Mesenchymal stem cell (in vitro differentiated cells and primary cell): Measurements from ENCODE around the gene CD96.

Experiments
- DNase-seq: peaks from one replicate; pipeline ENCODE4 v3.0.0-alpha.2; 2013
- H2AFZ ChIP-seq: one replicate; pipeline ENCODE4 v1.6.1; 2013; ENCODE audit warnings: low read depth, mild to moderate bottlenecking, control low read depth, inconsistent platforms, low read length, moderate library complexity
- H2AK5ac ChIP-seq: 2 replicates; pipeline ENCODE4 v1.6.1; 2013; ENCODE audit warnings: low read length, moderate library complexity, mild to moderate bottlenecking, inconsistent platforms; ENCODE audit not compliant: severe bottlenecking
- H2BK120ac ChIP-seq: one replicate; pipeline ENCODE4 v1.6.1; 2013; ENCODE audit warnings: low read depth, mild to moderate bottlenecking, inconsistent platforms, low read length, moderate library complexity
- H2BK12ac ChIP-seq, 2 experiments: one replicate each; pipeline ENCODE4 v1.6.1; 2013; ENCODE audit warnings: inconsistent platforms in 2 of 2, low read length in 2 of 2, mild to moderate bottlenecking in 2 of 2, moderate library complexity in 2 of 2, control low read depth in 1 of 2
- H2BK15ac ChIP-seq: one replicate; pipeline ENCODE4 v1.6.1; 2013; ENCODE audit warnings: mild to moderate bottlenecking, low read depth, inconsistent platforms; ENCODE audit not compliant: poor library complexity, severe bottlenecking
- H2BK5ac ChIP-seq: 2 replicates; pipeline ENCODE4 v1.6.1; 2013; ENCODE audit warnings: low read depth, mild to moderate bottlenecking, low read length, control low read depth, inconsistent platforms; ENCODE audit not compliant: poor library complexity, severe bottlenecking
- H3K14ac ChIP-seq, 2 experiments: one replicate each; pipeline ENCODE4 v1.6.1; 2013; ENCODE audit warnings: inconsistent platforms in 2 of 2, low read length in 2 of 2, control low read depth in 1 of 2, mild to moderate bottlenecking in 1 of 2, moderate library complexity in 1 of 2
- H3K18ac ChIP-seq, 2 experiments: one replicate each; pipeline ENCODE4 v1.6.1; 2013; ENCODE audit warnings: inconsistent platforms in 2 of 2, low read length in 2 of 2, control low read depth in 1 of 2, low read depth in 1 of 2, mild to moderate bottlenecking in 1 of 2
- H3K23ac ChIP-seq, 2 experiments: one replicate each; pipeline ENCODE4 v1.6.1; 2013; ENCODE audit warnings: inconsistent platforms in 2 of 2, low read length in 2 of 2, mild to moderate bottlenecking in 2 of 2, moderate library complexity in 2 of 2, control low read depth in 1 of 2
- H3K27ac ChIP-seq: 2 replicates; pipeline ENCODE4 v1.5.1; 2013; ENCODE audit warnings: mild to moderate bottlenecking, moderate library complexity, low read length, control low read depth, inconsistent platforms; ENCODE audit not compliant: poor library complexity, severe bottlenecking
- H3K27me3 ChIP-seq, 2 experiments: 2 replicates each; pipeline versions ENCODE4 v1.6.1 to v1.7.0; 2013; ENCODE audit warnings: low read length in 2 of 2, mild to moderate bottlenecking in 2 of 2, moderate library complexity in 2 of 2, control low read depth in 1 of 2, inconsistent platforms in 1 of 2; ENCODE audit not compliant: control insufficient read depth in 1 of 2, insufficient read depth in 1 of 2
- H3K36me3 ChIP-seq, 2 experiments: 2 replicates each; pipeline versions ENCODE4 v1.6.1 to v1.7.0; 2013; ENCODE audit warnings: low read length in 2 of 2, control low read depth in 1 of 2, inconsistent platforms in 1 of 2, low read depth in 1 of 2, mild to moderate bottlenecking in 1 of 2; ENCODE audit not compliant: insufficient read depth in 2 of 2, control insufficient read depth in 1 of 2
- H3K4ac ChIP-seq, 2 experiments: one replicate each; pipeline ENCODE4 v1.6.1; 2013; ENCODE audit warnings: inconsistent platforms in 2 of 2, low read length in 2 of 2, mild to moderate bottlenecking in 2 of 2, moderate library complexity in 2 of 2, control low read depth in 1 of 2, low read depth in 1 of 2
- H3K4me1 ChIP-seq: 2 replicates; pipeline ENCODE4 v1.6.1; 2013; ENCODE audit warnings: low read depth, low read length, control low read depth; ENCODE audit not compliant: control insufficient read depth, insufficient read depth
- H3K4me2 ChIP-seq: 2 replicates; pipeline ENCODE4 v1.6.1; 2013; ENCODE audit warnings: low read length, mild to moderate bottlenecking, inconsistent platforms; ENCODE audit not compliant: poor library complexity, severe bottlenecking
- H3K4me3 ChIP-seq, 2 experiments: 2 replicates each; pipeline versions ENCODE4 v1.5.1 to v1.7.0; 2013; ENCODE audit warnings: low read length in 2 of 2, mild to moderate bottlenecking in 2 of 2, control low read depth in 1 of 2, low read depth in 1 of 2; ENCODE audit not compliant: insufficient read depth in 1 of 2
- H3K79me1 ChIP-seq: replicated peaks from 2 replicates; pipeline ENCODE4 v1.6.1; 2013; ENCODE audit warnings: mild to moderate bottlenecking, control low read depth, low read length, inconsistent platforms; ENCODE audit not compliant: poor library complexity, severe bottlenecking
- H3K9ac ChIP-seq: 2 replicates; pipeline ENCODE4 v1.7.0; 2013; ENCODE audit warnings: mild to moderate bottlenecking, low read length, moderate library complexity
- H3K9me3 ChIP-seq: 2 replicates; pipeline ENCODE4 v1.7.0; 2013; ENCODE audit warnings: mild to moderate bottlenecking, low read length; ENCODE audit not compliant: control insufficient read depth
- H4K8ac ChIP-seq: one replicate; pipeline ENCODE4 v1.6.1; 2013; ENCODE audit warnings: inconsistent platforms, mild to moderate bottlenecking, low read length, moderate library complexity
- H4K91ac ChIP-seq: one replicate; pipeline ENCODE4 v1.6.1; 2013; ENCODE audit warnings: mild to moderate bottlenecking, low read length, inconsistent platforms
- WGBS: methylation state at CpG from one replicate; pipeline ENCODE4 v1.1.7; 2013; ENCODE audit warnings: mixed read lengths; 5-methylcytosine and 5-hydroxymethylcytosine counted together

The CD96 gene

GRCh38 chr3:111639316-111639715 lies 97.3 kb downstream of the CD96 start:
- H3K27me3 ChIP-seq: no peaks in the 10 kb centered on the region
- WGBS: 94% methylated on average over 3 of the region's 4 CpGs
- H3K36me3 ChIP-seq: no peaks in the 10 kb centered on the region
- no peak overlapping the region for H3K18ac ChIP-seq
- no peak overlapping the region for H3K9ac ChIP-seq
- H2BK12ac ChIP-seq: no peak overlapping the region
- DNase-seq: no peak
- no peaks in the 10 kb centered on the region for H3K4me1 ChIP-seq
- no peak overlapping the region for H4K91ac ChIP-seq
- no peak overlapping the region for H3K4ac ChIP-seq
- H2AK5ac ChIP-seq: no peak overlapping the region
- H2BK15ac ChIP-seq: no peak overlapping the region
- H3K23ac ChIP-seq: no peak overlapping the region
- H3K4me3 ChIP-seq: no peak overlapping the region
- H3K9me3 ChIP-seq: no peaks in the 10 kb centered on the region
- no peak overlapping the region for H3K14ac ChIP-seq
- no peak overlapping the region for H4K8ac ChIP-seq
- no peaks in the 10 kb centered on the region for H3K79me1 ChIP-seq
- H3K4me2 ChIP-seq: no peak overlapping the region
- no peak overlapping the region for H2BK120ac ChIP-seq
- H2BK5ac ChIP-seq: no peak overlapping the region
- H3K27ac ChIP-seq: no peak overlapping the region
- no peak overlapping the region for H2AFZ ChIP-seq

- peak; percentile 54 for DNase-seq
- Histone ChIP-seq H3K4me2 (no peak overlapping the region), H3K4ac (no peak overlapping the region), H3K18ac (no peak overlapping the region), H3K9ac (no peak overlapping the region), H3K27ac (no peak overlapping the region), H3K79me1 (no peaks in the 10 kb centered on the region), H3K36me3 (no peaks in the 10 kb centered on the region), H2BK120ac (no peak overlapping the region), H3K14ac (no peak overlapping the region), H4K91ac (no peak overlapping the region), H4K8ac (no peak overlapping the region), H3K4me3 (no peak overlapping the region), H2AK5ac (no peak overlapping the region), H2AFZ (no peak overlapping the region), H2BK12ac (no peak overlapping the region), H3K23ac (no peak overlapping the region), H3K27me3 (peaks cover 0 to 13% of the 10 kb centered on the region in 2 experiments), H3K9me3 (no peaks in the 10 kb centered on the region), H2BK5ac (no peak overlapping the region), H3K4me1 (no peaks in the 10 kb centered on the region), H2BK15ac (no peak overlapping the region)
- no CpG with 5 or more reads among the region's 3 CpGs for WGBS
These were observed 107.1 kb downstream of the CD96 start for GRCh38 chr3:111648991-111649579.

GRCh38 chr3:111650378-111651275 lies 108.6 kb downstream of the CD96 start:
- H2BK120ac ChIP-seq: no peak overlapping the region
- no peaks in the 10 kb centered on the region for H3K79me1 ChIP-seq
- H3K14ac ChIP-seq: no peak overlapping the region
- no peak overlapping the region for H3K23ac ChIP-seq
- no peak overlapping the region for H3K4me3 ChIP-seq
- H3K18ac ChIP-seq: no peak overlapping the region
- no peaks in the 10 kb centered on the region for H3K4me1 ChIP-seq
- 78% methylated on average over 2 of the region's 4 CpGs for WGBS
- no peak overlapping the region for H2AK5ac ChIP-seq
- no peak overlapping the region for H3K9ac ChIP-seq
- H2AFZ ChIP-seq: no peak overlapping the region
- no peaks in the 10 kb centered on the region for H3K36me3 ChIP-seq
- no peak overlapping the region for H2BK15ac ChIP-seq
- no peaks in the 10 kb centered on the region for H3K9me3 ChIP-seq
- H2BK12ac ChIP-seq: no peak overlapping the region
- DNase-seq: no peak
- no peak overlapping the region for H4K8ac ChIP-seq
- no peak overlapping the region for H2BK5ac ChIP-seq
- peaks cover 0 to 20% of the 10 kb centered on the region in 2 experiments for H3K27me3 ChIP-seq
- H4K91ac ChIP-seq: no peak overlapping the region
- H3K27ac ChIP-seq: no peak overlapping the region
- no peak overlapping the region for H3K4ac ChIP-seq
- no peak overlapping the region for H3K4me2 ChIP-seq

GRCh38 chr3:111652492-111653180 lies 110.6 kb downstream of the CD96 start:
- H2BK12ac ChIP-seq: no peak overlapping the region
- no peak overlapping the region for H2BK15ac ChIP-seq
- H3K4me3 ChIP-seq: no peak overlapping the region
- H4K91ac ChIP-seq: no peak overlapping the region
- H3K4me1 ChIP-seq: no peaks in the 10 kb centered on the region
- no peaks in the 10 kb centered on the region for H3K36me3 ChIP-seq
- H3K14ac ChIP-seq: no peak overlapping the region
- H3K18ac ChIP-seq: no peak overlapping the region
- no peak overlapping the region for H2AFZ ChIP-seq
- H2BK5ac ChIP-seq: no peak overlapping the region
- no peak overlapping the region for H2AK5ac ChIP-seq
- no peak overlapping the region for H4K8ac ChIP-seq
- H3K4ac ChIP-seq: no peak overlapping the region
- H3K27ac ChIP-seq: no peak overlapping the region
- no peaks in the 10 kb centered on the region for H3K9me3 ChIP-seq
- peaks cover 0 to 21% of the 10 kb centered on the region in 2 experiments for H3K27me3 ChIP-seq
- H3K79me1 ChIP-seq: no peaks in the 10 kb centered on the region
- H2BK120ac ChIP-seq: no peak overlapping the region
- H3K9ac ChIP-seq: no peak overlapping the region
- H3K4me2 ChIP-seq: no peak overlapping the region
- 74% methylated on average over 5 of the region's 6 CpGs for WGBS
- no peak overlapping the region for H3K23ac ChIP-seq
- DNase-seq: no peak
